HG03103 (cell line): ENCODE results near the gene TOR2A.

ENCODE experiments used
- ATAC-seq: cut with Tn5 transposase; IDR thresholded peaks from one replicate; pipeline ENCODE4 v1.9.1; 2021; ENCODE audit warnings: low read depth; ENCODE audit not compliant: unreplicated experiment

TOR2A gene

DNA sequence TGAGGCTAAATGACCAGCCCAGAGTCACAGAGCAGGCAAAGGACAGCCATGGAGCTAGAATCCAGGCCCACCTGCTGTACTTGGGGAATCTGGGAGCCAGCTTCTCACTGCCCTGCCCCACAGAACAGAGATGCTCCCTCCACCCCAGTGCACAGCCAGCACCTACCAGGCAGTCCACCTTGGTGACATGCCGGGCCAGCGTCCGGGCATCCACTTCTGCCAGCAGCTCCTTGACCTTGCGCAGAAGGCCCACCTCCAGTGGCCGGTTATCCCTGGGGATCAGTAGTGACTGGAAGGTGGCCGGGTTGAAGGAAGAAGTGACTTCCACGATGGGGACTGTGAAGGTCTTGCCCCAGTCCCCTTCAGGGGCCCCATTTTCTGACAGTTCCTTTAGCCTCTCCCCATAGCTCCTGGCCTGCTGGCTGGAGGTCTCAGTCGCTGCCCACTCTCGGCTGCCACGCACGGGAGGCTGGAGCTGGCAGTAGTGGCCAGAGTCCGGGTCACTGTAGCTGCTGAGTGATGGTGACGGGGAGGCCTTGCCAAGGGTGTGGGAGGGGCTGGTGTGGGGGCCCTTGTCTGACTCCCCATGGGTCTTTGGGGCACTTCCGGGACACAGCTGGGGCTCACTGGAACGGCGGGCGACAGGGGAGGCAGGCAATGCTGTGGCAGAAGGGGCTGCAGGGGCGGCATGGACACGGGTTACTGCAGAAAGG is 9.5 kb upstream of the TOR2A start:
- ATAC-seq, result no peak

GRCh38 chr9:127742435-127743088 is 7.5 kb upstream of the TOR2A start:
- no peak for ATAC-seq

- no peak for ATAC-seq
Observed at GRCh38 chr9:127741831-127742434, 6.8 kb upstream of the TOR2A start.

DNA sequence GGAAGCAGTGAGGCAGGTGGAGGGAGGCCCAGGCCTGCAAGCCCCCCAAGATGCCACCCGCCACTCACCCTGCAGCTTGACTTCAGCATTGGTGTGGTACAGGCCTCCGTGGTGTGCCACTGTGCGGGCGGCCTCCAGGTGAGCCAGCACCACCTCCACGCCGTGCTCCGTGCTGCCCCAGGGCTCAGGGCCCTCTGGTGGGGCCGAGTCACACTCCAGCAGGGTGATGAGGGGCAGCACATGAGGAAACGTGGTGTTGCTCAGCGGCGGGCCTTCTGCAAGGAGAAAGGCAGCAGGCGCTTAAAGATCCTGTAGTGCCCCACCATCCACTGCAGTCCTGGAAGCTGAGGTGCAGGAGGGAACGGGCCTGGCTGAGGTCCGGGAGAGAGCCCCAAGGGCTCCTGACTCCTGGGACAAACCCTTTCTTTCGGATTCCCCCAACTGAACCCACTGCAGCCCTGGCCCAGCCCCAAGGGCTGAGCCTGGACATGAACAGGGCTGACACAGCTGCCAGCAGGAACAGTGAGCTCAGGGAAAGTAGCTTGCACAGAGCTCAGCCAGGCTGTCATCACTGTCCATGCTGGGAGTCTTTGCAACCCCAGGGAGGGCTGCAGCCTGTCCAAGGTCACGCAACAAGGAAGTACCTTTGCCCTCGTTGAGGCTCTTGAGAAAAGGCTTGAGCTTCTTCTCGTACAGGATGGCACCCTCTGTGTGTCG is 4.7 kb upstream of the TOR2A start:
- no peak for ATAC-seq

GRCh38 chr9:127738666-127739065 is 3.6 kb upstream of the TOR2A start:
- no peak for ATAC-seq

GRCh38 chr9:127735530-127736185 is 564 bp upstream of the TOR2A start:
- no peak for ATAC-seq

GRCh38 chr9:127734247-127734746 is 797 bp downstream of the TOR2A start:
- no peak for ATAC-seq

DNA sequence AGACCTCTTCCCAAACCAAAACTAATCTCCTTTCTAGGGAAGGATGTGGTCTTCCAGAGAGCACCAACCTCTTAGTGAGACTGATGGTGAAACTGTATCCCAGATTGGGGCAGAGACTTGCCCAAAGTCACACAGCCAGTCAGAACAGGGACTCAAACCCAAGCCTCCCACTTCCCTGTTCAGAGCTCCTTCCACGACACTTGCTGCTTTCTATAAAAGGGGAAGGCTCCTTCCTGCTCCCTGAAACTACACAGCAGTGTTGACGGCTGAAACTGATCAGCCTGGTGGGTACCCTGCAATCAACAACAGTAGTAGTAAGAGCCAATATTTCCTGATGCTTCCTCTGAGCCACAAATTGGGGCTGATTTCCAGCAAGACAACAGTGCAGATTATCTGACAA is 1.5 kb downstream of the TOR2A start:
- ATAC-seq, result no peak

- ATAC-seq, result no peak
Observed at GRCh38 chr9:127732444-127732843, 2.6 kb downstream of the TOR2A start.

DNA sequence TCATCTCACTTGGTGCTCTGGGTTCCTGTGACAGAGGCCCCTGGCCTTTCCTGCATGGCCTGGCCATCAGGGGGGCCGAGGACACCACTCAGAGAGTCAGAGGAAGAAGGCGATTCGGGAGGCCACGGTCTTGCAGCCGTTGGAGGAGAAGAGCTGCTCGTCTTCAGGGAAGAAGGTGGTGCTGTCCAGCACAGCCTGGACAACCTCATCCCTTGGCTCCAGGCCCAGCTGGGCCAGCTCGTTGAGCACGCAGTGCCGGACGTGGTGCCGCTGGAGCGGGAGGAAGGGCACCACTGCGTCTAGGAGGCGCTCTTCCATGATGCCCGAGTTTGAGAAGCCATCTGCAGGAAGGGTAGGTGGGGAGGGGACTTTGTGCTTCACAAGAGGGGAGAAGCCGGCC is 3.2 kb downstream of the TOR2A start:
- no peak for ATAC-seq

- no peak for ATAC-seq
Observed at GRCh38 chr9:127730799-127731410, 4.2 kb downstream of the TOR2A start.

DNA sequence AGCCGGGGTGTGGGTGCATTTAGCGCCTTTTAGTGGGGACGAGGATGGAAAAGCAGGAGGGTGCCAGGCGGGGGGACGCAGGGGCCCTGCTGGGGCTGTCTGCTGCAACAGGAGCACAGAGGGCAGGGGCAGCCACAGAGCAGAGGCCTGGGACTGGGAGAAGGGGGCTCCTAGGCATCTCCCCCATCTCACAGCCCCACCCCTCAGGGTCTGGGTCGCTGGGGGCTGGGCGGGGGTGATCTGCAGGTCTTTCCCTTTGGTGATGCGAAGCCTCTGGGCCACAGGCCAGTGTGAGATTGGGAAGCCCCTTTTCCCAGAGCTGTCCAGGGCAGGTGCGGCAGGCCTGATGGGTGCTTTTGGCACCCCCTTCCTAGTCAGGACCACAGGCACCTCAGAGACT is 4.8 kb downstream of the TOR2A start:
- no peak for ATAC-seq

- no peak for ATAC-seq
Observed at GRCh38 chr9:127729522-127730256, 5.4 kb downstream of the TOR2A start.

DNA sequence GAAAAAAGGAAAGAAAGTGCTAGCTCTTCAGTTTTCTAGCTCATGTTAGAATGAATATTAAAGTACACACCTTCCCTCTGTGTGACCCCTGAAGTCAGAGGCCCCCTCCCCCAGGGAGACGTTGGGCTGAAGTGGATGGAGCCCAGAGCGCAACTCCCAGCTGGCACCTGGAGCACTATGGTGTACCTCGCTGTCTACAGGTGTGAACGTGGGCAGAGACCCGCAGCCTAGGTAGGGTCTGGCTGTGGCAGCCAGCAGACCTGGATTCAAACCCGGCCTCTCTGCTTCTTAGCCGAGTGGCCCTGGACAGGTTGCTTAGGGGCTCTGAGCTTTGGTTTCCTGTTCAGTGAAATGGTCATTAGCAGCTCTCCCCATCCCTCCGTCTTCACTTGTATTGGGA is 6.3 kb downstream of the TOR2A start:
- ATAC-seq, result no peak

DNA sequence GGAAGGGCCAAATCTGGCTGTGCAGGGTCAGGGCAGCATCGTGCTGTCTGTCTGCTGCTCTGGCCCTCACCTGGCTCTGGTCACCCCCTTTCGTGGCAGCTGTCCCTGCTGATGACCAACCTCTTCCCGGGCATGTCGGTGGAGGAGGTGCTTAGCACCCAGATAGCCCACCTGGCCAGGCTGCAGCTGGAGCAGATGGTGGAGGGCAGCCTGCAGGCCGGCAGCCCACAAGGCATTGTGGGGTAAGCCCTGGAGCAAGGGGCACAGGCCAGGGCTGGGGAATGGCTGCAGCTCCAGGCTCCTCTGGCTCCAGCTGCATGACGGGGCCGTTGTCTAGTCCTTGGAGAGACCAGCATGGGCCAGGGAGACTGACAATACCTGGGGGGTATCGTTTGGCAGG is 8.2 kb downstream of the TOR2A start:
- no peak for ATAC-seq

- no peak for ATAC-seq
Observed at GRCh38 chr9:127724012-127724411, 11.1 kb downstream of the TOR2A start.

GRCh38 chr9:127723444-127723843 is 11.7 kb downstream of the TOR2A start:
- no peak for ATAC-seq

GRCh38 chr9:127723013-127723412 is 12.1 kb downstream of the TOR2A start:
- no peak for ATAC-seq

DNA sequence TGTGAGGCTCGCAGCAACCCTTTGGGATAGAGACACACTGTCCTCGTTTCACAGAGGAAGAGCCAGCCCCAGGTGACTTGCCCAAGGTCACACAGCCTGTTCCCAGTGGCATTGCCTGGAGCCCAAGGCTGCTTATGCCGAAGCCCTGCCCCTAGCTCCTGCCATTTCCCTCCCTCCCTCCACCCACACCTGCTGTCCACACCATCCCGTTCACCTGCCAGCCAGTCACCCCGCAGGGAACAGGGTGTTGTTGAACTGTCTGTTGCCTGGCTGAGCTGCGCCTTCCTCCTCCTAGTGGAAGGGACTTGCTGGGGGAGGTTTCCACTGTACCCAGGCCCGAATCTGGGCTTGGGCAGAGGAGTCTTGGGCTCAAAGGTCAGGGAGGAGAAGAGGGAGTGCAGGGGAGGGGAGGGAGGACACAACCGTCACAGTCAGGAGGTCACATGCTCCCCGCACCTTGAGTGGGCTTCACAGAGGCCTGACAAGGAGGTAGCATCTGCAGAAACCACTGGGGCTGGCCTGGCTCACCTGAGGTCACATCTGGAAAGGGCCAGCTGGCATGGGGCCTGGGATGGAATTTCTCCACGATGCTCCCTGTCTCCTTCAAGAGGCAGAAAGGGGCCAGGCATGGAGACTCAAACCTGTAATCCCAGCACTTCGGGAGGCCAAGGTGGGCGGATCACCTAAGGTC is 12.9 kb downstream of the TOR2A start:
- ATAC-seq, result no peak
